ENCODE measurements around the gene HDAC9.
"Not testable (repeated sequence)": the region's sequence is repeated elsewhere in the genome, so short reads cannot be mapped to it uniquely, and the experiment has no call there.

HDAC9 gene

DNA sequence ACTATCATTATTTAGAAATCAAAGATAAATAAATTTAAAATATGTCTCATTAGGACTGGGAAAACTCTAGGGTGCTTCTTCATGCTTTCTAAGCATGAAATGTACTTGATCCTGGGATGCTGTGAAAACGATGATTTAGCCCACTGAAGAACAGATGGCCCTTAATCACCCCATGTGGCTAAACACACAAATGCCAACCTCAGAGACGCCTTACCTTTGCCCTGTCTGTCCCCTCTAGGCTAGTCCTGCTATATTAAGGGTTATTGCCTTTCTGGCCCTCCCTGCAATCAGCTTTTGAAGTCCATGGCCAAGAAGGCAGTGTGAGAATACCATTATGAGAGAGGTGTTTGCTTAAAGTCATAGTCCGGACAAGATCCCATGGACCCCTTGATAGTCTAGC, 404.7 kb downstream of the HDAC9 start:
- no peak for DNase-seq (ENCODE audit: low read depth)

DNA sequence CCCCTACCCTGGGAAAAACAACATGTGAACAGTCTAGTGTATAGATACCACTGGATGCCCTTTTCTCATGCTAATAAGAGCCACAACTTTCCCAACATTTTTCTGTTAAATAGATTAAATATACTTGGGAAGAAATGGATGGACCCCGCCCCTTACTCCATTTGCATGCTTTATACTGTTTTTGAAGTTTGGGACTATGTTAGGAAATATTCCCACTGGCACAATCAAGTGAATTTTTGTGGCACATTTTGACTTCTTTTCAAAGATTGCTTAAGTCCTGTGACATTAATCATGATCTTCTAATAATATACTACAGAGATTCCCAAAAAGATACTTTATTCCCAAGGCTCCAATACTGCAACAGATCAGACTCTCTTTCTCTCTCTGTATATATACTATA, 405.3 kb downstream of the HDAC9 start:
- DNase-seq (ENCODE audit: low read depth), result no peak

DNA sequence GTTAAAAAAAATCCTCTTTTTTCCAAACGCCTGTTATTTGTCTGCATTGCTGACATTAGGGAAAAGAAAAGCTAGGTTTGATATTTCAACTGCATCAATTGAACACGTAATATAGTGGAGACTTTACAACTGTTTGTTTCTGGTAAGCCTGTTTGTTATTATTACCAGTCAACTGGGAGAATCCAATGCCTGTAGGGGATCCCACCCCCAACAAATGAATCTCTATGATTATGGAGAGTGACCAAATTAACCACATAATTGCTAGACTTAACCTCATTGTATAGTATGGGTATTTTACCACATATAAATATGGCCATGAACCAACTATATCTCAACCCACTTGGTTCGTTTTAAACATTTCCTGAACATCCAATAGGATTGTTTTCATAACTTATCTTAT, 405.8 kb downstream of the HDAC9 start:
- peak; percentile 35 for DNase-seq (ENCODE audit: low read depth)

DNA sequence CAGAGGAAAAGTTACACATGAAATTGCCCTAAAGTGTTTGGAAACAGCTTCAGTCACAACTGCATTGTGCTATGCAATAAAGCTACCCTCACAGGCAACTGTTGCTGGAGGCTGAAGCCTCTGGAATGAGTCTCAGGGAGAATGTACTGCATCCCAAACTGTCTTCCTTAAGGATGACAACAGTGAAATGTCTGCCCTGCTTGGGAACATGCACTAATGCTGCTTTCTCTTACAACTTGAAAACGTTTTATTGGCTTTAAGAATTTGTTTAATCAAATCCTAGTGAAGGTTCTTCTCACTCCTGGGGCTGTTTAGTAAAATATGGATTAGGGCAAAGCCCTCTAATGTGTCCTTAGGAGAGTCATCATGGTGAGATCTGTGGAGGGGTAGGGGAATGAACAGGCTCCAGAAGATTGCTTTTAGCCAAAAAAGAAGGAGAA, 406.5 kb downstream of the HDAC9 start:
- no peak for DNase-seq (ENCODE audit: low read depth)

DNA sequence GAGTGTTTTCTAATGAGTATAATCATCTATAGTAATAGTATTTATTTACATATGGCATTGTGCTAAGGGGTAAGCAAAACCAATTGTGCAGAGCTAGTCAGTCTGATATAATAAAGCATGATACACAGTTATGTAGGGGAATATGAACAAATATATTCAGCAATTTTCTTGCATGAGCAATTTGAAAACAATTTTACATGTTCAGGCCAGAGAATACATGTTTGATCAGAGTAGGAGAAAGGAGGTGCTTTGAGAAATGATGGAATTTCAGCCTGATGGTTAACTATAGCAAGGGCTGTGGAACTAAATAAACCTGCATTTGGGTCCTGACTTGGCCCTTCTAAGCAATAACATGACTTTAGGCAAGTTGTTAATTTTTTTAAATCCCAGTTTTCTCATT, 407.3 kb downstream of the HDAC9 start:
- DNase-seq (ENCODE audit: low read depth), result no peak

DNA sequence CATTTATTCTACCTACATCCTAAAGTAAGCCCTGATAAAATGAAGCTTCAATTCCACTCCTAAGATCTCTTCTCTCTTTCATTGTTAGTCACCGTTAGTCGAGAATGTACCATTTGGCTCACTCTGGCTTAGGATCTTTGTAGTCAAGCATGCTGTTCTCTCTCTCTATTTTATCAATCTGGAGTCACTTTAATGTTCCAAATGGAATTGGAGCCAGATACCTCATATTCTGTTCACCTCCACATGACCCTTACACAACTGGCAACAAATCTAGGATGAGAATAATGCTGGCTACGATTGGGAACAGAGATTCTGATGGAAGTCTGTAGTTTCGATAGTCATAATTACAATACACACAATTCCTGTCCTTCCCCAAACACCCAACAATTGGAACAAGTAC, 408.1 kb downstream of the HDAC9 start:
- no peak for DNase-seq (ENCODE audit: low read depth)

DNA sequence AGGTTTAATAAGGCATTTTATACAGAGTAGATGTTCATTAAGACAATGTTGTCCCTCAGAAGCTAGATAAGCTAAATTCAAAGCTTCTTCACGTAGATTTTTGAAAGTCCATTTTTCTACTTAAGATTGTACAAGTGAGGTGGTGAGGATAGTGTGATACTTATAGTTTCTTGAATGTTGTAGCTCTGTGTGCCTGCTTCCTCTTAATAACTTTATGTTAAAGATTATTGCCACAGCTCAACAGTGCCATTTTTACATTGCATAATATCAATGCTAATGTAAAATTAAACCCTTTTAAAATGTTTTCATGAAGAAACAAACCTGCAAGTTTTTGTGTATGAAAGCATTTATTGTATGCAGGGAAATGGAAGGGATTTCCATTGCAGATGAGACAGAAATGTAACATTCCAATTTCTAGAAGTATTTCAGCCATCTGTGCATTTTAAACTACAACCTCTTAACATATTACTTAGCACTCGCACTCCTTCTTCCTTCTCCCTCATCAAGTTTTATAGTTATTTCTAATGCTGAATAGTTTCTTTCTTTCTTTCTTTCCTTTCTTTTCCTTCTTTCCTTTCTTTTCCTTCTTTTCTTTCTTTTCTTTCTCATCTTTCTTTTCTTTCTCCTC, 409.9 kb downstream of the HDAC9 start:
- DNase-seq (ENCODE audit: low read depth), result no peak

DNA sequence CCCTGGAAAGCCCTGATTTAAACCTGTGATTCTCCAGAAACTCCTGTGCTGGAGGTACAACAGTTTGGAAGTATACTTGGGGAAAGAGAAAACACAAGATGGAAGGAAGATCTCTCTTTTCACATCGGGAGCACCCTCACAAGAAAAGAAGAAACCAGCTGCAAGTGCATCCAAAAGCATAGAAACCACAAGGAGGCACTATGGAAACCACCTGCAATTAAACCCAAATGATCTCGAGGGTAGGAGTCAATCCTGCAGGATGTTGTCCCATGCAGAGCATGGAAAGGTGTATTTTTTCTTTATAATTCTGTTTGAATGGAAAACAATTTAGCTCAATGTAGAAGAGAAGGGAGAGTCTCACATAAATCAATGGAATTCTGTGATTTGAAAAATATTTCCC, 411.4 kb downstream of the HDAC9 start:
- peak; percentile 21 for DNase-seq (ENCODE audit: low read depth)

DNA sequence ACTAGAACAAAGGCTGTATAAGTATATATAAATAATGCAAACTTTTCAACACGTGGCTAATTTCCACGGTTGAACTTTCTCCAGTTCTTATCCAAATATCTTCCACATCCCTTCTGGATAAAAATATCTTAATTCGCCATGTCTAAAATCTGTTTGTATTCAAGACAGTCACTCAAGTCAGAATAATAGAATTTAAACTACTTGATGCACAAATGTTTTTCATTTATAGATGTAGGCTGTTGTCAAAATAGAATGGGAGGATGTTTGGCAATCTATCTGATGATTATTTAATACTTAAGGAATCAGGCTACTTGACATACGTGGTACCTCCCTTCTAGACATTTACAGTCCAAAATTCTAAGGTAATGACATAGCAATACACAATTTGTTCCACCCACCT, 417.6 kb downstream of the HDAC9 start:
- no peak for DNase-seq (ENCODE audit: low read depth)

DNA sequence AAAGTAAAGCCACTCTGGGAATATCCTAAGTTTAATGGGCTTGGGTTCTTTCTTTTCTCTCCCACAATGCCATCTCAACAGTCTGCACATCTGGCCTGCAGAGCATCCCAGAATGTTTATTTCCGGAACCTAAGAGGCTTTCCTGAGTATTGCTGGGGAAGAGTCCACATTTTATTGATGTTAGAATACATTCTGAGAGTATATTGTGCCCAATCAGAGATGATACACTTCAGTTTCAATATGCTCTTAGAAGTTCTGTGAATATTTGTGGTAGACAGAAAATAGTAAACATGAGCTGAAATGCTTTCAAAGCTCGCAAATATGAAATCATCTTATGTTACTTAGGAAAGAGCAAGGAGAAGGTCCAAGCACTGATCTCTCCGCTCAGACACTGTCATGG, 421.3 kb downstream of the HDAC9 start:
- DNase-seq (ENCODE audit: low read depth), result no peak

DNA sequence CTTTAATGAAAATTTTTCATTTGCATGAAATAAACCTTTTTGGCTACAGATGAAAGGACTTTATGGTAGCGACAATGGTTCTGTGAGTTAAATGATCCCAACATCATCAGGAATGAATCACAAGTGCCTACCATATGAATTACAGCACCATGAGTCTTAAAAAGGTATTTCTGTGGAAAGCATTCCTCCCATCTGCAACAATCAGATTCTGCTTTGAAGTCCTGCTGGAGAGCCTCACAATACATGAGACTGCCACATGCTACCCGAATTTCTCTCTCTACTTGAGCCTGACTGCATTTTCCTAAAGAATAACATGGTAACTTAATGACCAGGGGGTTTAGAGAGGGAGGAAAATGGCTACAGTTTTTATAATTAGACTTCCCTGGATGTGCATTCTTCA, 431.6 kb downstream of the HDAC9 start:
- peak; percentile 61 for DNase-seq (ENCODE audit: low read depth)

DNA sequence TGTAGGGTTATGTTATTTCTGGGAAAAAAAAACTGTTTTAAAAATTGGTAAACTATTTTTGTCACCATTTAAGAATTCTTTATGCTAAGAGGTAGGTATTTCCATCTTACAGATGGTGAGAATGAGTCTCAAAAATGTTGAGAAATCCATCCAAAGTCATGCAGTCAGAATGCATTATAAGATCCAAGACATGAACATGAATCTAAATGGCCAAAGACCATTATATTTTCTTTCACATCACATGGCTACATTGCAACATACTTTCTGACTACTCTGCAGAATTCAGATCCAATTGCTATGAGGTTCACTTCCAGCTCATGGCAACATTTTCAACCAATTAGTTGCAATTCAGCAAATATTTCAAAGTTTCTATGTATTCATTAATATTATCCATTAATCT, 440.7 kb downstream of the HDAC9 start:
- DNase-seq (ENCODE audit: low read depth), result no peak

DNA sequence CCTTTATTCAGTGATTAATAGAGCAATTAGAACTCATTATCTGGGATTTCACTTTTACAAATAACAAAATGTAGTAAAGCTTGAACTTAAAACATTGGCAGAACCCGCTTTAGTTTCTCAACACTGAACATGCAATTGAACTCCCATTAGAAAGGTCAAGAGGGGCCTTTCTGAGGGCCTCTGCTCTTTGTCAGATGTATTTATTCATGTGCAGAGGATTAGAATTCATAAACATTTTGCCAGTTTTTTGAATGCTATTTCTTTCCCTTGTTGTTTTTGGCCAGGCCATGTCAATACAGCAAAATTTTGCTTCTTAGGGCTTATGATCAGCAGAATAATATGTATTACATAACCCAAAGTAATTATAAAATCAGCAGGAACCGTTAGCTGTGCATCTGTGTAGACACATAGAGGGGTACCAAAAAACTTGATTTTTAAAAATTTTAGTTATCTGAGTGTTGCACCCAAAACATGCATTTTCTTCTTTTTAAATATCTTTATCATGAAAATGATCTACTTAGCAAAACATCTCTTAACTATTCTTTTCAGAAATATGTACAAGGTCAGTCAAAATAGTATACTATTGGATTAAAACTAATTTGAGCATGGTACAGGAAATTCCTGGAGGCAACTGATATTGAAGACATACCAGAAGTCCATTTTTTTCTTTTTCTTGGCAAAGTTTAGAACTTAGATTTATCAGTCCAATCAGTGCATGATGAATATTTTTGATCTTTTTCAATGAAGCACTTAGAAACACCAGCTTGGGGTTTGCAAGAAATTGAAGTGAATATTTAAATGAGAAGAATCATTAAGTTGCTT, 444.4 kb downstream of the HDAC9 start:
- no peak for DNase-seq (ENCODE audit: low read depth)

DNA sequence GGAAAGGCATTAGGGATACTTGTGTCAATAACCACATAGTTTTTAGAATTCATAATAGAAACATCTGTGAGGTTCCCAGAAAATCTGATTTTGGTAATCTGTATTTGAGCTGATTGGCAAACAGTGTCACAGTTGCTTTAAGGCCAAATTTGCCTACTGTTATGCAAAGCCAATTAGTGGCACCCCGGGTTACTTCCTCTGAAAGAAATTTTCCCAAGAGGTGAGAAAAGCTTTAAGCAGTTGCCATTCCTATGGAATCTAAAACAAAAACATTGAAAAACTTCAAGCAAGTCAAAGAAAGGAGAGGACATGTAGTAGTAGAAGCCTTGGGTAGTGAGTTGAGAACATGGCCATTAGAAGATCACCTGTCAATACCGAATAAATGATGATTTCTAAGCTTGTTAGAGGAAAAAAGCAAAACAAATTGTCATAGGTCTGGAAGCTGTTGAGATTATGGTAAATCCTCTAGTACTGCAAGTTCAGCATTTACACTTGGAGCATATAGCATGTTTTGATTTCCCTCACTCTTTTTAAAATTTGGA, 445.1 kb downstream of the HDAC9 start:
- DNase-seq (ENCODE audit: low read depth), result no peak

DNA sequence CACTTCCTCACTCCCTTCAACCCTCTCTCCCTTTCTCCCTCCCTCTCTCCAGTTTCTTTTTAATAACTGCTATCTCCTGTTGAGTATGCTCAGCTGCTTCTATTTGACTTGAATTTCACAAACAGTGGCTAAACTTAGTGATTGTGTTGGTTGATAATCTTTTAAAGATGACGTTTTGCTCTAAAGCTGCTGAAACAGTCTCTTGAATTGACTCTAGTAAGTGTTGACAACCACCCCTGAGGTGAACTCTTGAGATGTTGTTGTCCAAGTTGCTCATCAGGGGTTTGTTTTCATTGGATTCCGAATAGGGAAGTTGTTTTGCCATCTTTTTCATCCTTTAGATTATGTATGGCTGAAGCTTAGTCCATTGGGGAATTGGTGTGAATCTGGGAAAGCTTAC, 445.7 kb downstream of the HDAC9 start:
- DNase-seq (ENCODE audit: low read depth), result no peak

DNA sequence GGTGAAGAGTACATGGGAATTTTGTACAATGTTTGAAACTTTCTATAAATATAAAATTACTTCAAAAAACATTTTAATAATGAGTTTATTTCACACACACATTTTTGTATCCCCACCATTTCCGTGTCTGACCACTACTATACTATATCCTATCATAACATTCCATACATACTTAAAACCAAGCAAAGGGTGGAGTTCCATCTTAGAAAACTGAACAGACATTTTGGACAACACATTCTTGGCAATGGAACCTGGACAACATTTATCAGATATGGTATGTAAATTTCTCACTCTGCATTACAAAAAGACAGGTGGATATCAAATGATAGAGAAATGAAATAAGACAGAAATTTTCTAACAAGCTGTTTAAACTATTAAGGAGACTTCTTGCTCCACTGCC, 453.0 kb downstream of the HDAC9 start:
- DNase-seq (ENCODE audit: low read depth), result no peak

DNA sequence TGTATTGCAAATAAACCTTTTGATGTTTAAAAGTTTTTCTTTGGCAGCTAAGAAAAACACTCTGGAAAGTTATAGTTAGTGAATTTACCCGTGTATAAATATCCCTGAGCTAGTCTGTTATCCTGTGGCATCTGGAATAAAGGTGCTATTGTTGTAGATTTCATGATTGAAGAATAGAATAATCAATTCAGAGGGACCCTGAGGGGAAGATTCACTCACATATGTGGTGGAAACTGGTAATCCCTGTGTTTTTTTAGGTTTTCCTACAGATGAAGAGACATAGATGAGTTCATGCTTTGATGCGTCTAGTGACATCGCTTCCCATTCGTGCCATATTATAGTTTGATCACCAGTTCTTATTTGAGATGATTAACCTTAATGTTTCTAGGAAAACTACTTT, 457.3 kb downstream of the HDAC9 start:
- DNase-seq (ENCODE audit: low read depth), result no peak

DNA sequence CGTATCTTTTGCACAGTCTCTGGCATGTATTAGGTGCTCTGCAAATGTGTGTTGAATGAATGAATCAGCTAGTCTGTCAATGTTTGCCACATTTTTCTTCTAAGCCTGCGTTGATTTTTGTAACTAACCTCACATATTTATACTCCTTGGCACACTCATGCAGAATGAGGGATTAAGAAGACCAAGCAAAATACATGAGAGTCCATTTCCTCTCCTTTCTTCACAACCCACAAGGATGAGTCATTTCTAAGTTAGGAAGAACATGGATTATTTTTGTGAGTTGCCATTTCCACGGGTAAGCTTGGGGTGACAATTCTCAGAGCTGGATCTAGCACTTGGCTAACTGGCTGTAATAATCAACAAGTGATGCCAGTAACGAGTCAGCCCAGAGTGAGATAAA, 463.1 kb downstream of the HDAC9 start:
- peak; percentile 67 for DNase-seq (ENCODE audit: low read depth)

DNA sequence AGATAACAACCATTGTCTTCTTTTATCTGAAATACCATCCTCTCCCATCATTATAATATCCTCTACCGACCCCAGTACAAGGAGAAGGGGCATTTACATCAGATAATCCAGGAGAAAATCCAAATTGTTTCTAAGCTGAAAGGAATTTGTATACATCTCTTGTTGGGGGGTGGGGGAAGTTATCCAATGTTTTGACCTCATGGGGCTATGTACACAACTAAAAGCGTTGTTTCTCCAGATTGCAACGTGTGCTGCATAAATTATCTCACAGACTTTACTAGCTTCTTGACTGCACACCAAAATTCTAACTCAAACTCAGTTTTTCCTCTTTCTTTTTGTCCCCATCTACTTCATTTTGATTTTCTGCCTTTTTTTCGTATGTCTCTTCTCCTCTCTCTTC, 465.2 kb downstream of the HDAC9 start:
- no peak for DNase-seq (ENCODE audit: low read depth)

DNA sequence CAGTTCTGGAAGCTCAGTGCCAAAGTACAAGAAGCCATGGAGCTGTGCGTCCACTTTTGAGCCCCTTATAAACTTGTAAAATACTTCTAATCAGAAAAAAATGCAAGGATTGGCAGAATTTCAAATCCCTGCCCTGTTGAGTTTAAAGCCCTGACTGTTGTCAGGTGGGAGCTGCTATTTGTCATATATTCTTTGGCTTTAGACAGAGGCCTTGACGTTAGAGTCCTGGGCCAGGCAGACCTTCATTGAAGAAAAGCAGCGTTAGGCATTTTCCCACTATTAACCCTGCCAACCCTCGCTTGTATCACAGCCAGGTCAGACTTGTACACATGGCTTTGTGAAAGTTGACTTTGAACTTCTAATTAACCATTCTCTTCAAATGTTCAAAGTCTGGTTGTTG, 466.5 kb downstream of the HDAC9 start:
- DNase-seq (ENCODE audit: low read depth), result peak; percentile 39

DNA sequence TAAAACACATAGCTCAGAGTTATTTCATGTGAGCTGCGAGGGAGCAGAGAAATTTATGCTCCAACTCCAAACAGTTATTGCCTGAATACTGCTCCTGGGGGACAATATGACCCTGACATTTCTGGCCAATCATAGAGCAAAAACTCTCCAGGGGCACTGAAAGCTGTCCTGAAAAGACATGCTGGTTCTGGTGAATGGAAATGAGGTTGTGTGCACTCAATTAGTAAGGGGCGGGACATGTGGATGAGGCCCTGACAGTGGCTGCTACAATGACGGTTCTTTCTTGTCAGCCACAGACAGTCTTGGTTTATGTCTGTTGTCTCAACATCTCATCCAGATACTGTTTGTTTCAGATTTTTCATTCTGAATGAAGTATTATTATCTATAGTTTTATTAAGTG, 470.1 kb downstream of the HDAC9 start:
- DNase-seq (ENCODE audit: low read depth), result no peak

DNA sequence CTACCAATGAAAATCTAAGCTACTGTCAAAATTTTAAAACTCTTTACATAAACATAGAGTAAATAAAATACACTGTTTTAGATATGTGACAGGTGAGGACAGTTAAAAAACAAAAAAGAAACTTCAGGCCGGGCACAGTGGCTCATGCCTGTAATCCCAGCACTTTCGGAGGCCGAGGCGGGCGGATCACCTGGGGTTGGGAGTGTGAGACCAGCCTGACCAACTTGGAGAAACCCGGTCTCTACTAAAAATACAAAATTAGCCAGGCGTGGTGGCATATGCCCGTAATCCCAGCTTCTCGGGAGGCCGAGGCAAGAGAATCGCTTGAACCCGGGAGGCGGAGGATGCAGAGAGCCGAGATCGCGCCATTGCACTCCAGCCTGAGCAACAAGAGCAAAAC, 472.2 kb downstream of the HDAC9 start:
- not testable (repeated sequence) for DNase-seq (ENCODE audit: low read depth)

DNA sequence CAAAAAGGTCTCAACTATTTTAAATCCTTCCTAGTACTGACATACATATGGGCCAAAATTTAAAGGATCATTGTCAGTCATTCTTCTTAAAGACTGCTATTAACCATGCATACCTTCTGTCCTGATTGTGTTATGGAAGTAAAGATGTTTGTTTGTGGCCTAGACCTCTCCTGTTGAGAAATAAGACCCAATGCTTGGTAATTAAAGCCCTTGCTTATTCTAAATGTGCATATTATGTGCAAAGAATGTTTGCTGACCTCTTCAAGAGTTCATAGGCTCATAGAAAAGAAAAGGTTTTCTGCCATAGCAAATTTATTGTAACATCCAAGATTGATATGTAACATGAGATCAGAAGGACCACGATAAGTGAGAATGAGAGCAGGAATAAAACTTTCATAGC, 476.3 kb downstream of the HDAC9 start:
- no peak for DNase-seq (ENCODE audit: low read depth)

DNA sequence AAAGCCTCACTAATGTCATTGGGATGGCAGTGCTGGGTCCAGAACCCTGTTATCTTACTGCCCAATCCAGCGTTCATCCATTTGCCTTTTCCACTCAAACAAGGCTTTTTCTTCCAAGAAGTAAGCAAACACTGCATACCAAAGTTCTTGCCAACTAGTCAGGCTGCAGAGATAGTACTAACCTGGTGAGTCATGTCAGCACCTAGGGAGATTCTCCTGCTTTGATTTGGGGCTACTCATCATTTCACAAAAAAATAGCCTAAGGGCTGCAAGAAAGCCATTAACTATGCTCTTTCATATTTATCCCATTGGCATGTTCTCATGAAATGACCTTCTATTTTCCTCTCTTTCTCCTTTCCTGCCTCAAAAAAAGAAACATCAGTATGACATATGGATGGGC, 479.3 kb downstream of the HDAC9 start:
- peak; percentile 92 for DNase-seq (ENCODE audit: low read depth)
